Stimulated activated CD8-positive, alpha-beta memory T cell treated with anti-CD3 and anti-CD28 coated beads, Interleukin-15, amount 100 ng/mL, for 1 hour (primary cell): ENCODE results near the gene FNDC1.
"Not testable (repeated sequence)": the region's sequence is repeated elsewhere in the genome, so short reads cannot be mapped to it uniquely, and the experiment has no call there.

ENCODE experiments used
- DNase-seq: peaks from one replicate; pipeline ENCODE4 v3.0.0-alpha.2; 2020; ENCODE audit warnings: low read depth

The FNDC1 gene

GRCh38 chr6:159169193-159169555, at the start of gene FNDC1:
Gene FNDC1, plus strand, starts transcription at chr6:159169400. Its CDS starts 197 bp downstream, at chr6:159169597.
- no peak for DNase-seq

GRCh38 chr6:159119791-159120190, 49.4 kb upstream of the FNDC1 start:
- DNase-seq: no peak

- DNase-seq: no peak
Measured at GRCh38 chr6:159121486-159121885, 47.7 kb upstream of the FNDC1 start.

- DNase-seq: no peak
Measured at GRCh38 chr6:159122453-159122852, 46.7 kb upstream of the FNDC1 start.

- not testable (repeated sequence) for DNase-seq
Measured at GRCh38 chr6:159123831-159124230, 45.4 kb upstream of the FNDC1 start.

- no peak for DNase-seq
Measured at GRCh38 chr6:159125014-159125609, 44.1 kb upstream of the FNDC1 start.

- DNase-seq: no peak
Measured at GRCh38 chr6:159125951-159126352, 43.2 kb upstream of the FNDC1 start.

GRCh38 chr6:159126590-159126989, 42.6 kb upstream of the FNDC1 start:
- DNase-seq: no peak

GRCh38 chr6:159127701-159128100, 41.5 kb upstream of the FNDC1 start:
- DNase-seq: no peak

- no peak for DNase-seq
Measured at GRCh38 chr6:159128978-159129377, 40.2 kb upstream of the FNDC1 start.

- DNase-seq: no peak
Measured at GRCh38 chr6:159130846-159131245, 38.4 kb upstream of the FNDC1 start.

GRCh38 chr6:159131709-159132108, 37.5 kb upstream of the FNDC1 start:
- no peak for DNase-seq

GRCh38 chr6:159132664-159133063, 36.5 kb upstream of the FNDC1 start:
- DNase-seq: no peak

- DNase-seq: peak; percentile 69
Measured at GRCh38 chr6:159134701-159135364, 34.4 kb upstream of the FNDC1 start.

- DNase-seq: no peak
Measured at GRCh38 chr6:159137676-159138075, 31.5 kb upstream of the FNDC1 start.

- no peak for DNase-seq
Measured at GRCh38 chr6:159142531-159142930, 26.7 kb upstream of the FNDC1 start.

- DNase-seq: no peak
Measured at GRCh38 chr6:159148641-159149040, 20.6 kb upstream of the FNDC1 start.

- DNase-seq: no peak
Measured at GRCh38 chr6:159149641-159150040, 19.6 kb upstream of the FNDC1 start.

- peak; percentile 11 for DNase-seq
Measured at GRCh38 chr6:159151266-159151855, 17.8 kb upstream of the FNDC1 start.

- DNase-seq: no peak
Measured at GRCh38 chr6:159152041-159152440, 17.2 kb upstream of the FNDC1 start.

GRCh38 chr6:159152782-159153181, 16.4 kb upstream of the FNDC1 start:
- DNase-seq: no peak

GRCh38 chr6:159155679-159156078, 13.5 kb upstream of the FNDC1 start:
- no peak for DNase-seq

GRCh38 chr6:159156089-159156488, 13.1 kb upstream of the FNDC1 start:
- DNase-seq: no peak

- DNase-seq: no peak
Measured at GRCh38 chr6:159157431-159157830, 11.8 kb upstream of the FNDC1 start.
